ENCODE measurements around the gene CCDC136. TPM values are rescaled to one million over a fixed set of nuclear protein-coding genes. Genes with fewer than 3 reads are reported as not detected.

Gene CCDC136
- total and polyA plus RNA-seq, 10 donors: 0.77 to 9.8 (median 4.5) TPM

DNA sequence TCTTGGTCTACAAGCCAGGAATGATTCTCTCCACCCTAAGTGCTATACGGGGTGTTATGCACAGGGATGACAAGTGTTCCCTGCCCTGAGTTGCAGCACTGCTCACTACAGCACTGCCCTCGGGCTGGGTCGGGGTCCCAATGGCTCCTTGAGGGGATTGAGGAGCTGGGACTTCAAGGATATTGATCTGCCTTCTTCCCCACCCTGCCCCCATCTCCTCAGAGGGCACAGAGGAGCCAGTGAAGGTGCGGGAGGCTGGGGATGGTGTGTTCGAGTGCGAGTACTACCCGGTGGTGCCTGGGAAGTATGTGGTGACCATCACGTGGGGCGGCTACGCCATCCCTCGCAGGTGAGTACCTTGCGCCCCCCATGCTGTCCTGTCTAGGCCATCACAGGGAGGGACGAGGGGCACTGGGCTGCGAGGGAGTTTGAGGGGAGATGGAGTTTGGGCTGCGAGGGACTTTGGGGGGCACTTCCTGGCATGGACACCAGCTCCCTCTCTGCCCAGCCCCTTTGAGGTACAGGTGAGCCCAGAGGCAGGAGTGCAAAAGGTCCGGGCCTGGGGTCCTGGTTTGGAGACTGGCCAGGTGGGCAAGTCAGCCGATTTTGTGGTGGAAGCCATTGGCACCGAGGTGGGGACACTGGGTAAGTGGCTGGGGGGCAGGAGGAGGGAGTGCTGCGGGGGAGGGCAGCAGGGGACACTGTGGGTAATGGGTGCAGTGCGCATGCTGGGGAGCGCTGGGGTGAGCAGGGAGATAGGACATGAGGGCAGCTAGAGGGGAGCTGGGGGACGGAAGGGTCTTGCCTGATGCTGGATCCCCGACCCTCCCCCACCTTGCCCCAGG is 48.8 kb downstream of the CCDC136 start:
- WGBS, 5 donors: 89 to 94% (median 91%) methylated on average over 23 of the region's 23 CpGs
- Histone ChIP-seq H3K36me3 (no peaks in the 10 kb centered on the region), H3K27me3 (replicated peaks in 1 of 7) (no peaks in the 10 kb centered on the region), H3K4me3 (no peak overlapping the region), H3K4me1 (peaks cover 0 to 7% (median 2%) of the 10 kb centered on the region in 6 donors), H3K27ac (no peak overlapping the region), H3K9me3 (no peaks in the 10 kb centered on the region)
- intact Hi-C loops (cut with DNase I; ENCODE audit: low total_unique reads): no loop called here
- TF ChIP-seq, protein P1, sequence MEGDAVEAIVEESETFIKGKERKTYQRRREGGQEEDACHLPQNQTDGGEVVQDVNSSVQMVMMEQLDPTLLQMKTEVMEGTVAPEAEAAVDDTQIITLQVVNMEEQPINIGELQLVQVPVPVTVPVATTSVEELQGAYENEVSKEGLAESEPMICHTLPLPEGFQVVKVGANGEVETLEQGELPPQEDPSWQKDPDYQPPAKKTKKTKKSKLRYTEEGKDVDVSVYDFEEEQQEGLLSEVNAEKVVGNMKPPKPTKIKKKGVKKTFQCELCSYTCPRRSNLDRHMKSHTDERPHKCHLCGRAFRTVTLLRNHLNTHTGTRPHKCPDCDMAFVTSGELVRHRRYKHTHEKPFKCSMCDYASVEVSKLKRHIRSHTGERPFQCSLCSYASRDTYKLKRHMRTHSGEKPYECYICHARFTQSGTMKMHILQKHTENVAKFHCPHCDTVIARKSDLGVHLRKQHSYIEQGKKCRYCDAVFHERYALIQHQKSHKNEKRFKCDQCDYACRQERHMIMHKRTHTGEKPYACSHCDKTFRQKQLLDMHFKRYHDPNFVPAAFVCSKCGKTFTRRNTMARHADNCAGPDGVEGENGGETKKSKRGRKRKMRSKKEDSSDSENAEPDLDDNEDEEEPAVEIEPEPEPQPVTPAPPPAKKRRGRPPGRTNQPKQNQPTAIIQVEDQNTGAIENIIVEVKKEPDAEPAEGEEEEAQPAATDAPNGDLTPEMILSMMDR (IDR thresholded peaks at IDR 0.05 in 8 of 11, conservative IDR thresholded peaks at IDR 0.05 in 3 of 11): no peak
- no peak for TF ChIP-seq POLR2AphosphoS5 (IDR thresholded peaks at IDR 0.05)
- no peak for DNase-seq

DNA sequence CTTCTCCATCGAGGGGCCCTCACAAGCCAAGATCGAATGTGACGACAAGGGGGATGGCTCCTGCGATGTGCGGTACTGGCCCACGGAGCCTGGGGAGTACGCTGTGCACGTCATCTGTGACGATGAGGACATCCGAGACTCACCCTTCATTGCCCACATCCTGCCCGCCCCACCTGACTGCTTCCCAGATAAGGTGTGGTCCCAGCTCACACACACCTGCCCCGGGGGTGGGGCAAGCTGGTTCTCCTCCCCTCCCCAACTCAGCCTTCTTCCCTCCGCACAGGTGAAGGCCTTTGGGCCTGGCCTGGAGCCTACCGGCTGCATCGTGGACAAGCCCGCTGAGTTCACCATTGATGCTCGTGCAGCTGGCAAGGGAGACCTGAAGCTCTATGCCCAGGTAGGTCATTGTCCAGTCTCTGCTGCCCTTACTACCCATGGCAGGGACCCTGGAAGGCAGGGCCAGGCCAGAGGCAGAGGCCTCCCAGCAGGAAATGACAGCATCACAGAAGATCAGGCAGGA is 49.5 kb downstream of the CCDC136 start:
- no peak for DNase-seq

DNA sequence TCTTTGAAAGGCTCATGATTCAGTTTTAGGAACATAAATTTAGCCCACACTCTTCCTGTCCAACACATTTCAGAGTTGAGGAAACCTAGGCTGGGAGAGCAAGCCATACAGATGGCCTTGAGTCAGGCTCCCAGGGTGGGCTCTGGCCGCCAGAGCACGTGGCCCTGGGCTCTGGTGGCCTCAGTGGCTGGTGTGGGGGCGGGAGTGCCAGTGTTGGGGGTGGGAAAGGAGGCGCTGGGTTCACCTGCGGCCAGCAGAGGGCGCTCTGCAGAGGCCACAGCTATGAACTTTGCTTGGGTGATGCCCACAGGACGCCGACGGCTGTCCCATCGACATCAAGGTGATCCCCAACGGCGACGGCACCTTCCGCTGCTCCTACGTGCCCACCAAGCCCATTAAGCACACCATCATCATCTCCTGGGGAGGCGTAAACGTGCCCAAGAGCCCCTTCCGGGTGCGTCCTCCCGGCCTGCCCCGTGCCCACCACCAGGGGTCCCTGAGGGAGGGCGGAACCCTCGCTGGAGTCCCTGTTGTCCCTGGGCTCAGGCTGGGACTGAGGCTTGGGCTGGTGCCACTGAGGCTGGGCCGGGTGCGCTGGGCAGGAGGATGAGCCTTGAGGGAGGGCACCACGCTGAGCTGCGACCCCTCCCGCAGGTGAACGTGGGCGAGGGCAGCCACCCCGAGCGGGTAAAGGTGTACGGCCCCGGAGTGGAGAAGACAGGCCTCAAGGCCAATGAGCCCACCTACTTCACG is 50.3 kb downstream of the CCDC136 start:
- Histone ChIP-seq H3K27ac (no peak overlapping the region), H3K9me3 (no peaks in the 10 kb centered on the region), H3K4me1 (peaks cover 0 to 7% (median 2%) of the 10 kb centered on the region in 6 donors), H3K4me3 (no peak overlapping the region), H3K36me3 (no peaks in the 10 kb centered on the region), H3K27me3 (replicated peaks in 1 of 7) (no peaks in the 10 kb centered on the region)
- TF ChIP-seq, protein P1 (IDR thresholded peaks at IDR 0.05 in 8 of 11, conservative IDR thresholded peaks at IDR 0.05 in 3 of 11): peak; percentile 24 to 89 (median 67)
- no peak for TF ChIP-seq POLR2AphosphoS5 (IDR thresholded peaks at IDR 0.05)
- intact Hi-C loops (cut with DNase I; ENCODE audit: low total_unique reads): no loop called here
- WGBS, 5 donors: 45 to 55% (median 49%) methylated on average over 23 to 35 of the region's 35 CpGs
- DNase-seq: no peak

More for the DNA sequence above, 49.5 kb downstream of the CCDC136 start:
- WGBS, 5 donors: 81 to 90% (median 84%) methylated on average over 12 to 17 of the region's 17 CpGs
- H3K27ac ChIP-seq: no peak overlapping the region
- peaks cover 0 to 7% (median 2%) of the 10 kb centered on the region in 6 donors for H3K4me1 ChIP-seq
- intact Hi-C loops (cut with DNase I; ENCODE audit: low total_unique reads): no loop called here
- no peaks in the 10 kb centered on the region for H3K36me3 ChIP-seq
- TF ChIP-seq, protein P1 (IDR thresholded peaks at IDR 0.05 in 8 of 11, conservative IDR thresholded peaks at IDR 0.05 in 3 of 11): no peak
- no peaks in the 10 kb centered on the region for H3K27me3 ChIP-seq (replicated peaks in 1 of 7)
- no peaks in the 10 kb centered on the region for H3K9me3 ChIP-seq
- H3K4me3 ChIP-seq: no peak overlapping the region
